Adrenal gland (tissue), 5 donors: ENCODE results near the gene NTHL1.

Experiments used
- POLR2A ChIP-seq, 2 donors: fragments of 450-650 bp; IDR thresholded peaks; one replicate each; pipeline ENCODE4 v1.6.1; 2017; ENCODE audit warnings: antibody characterized with exemption in 2 of 2, mild to moderate bottlenecking in 2 of 2, moderate library complexity in 1 of 2
- TF ChIP-seq, protein P1 (sequence below), 6 experiments: fragments of 450-650 bp in 4 of 6; fragments of 200-600 bp in 2 of 6; sonication (generic) in 1 of 6; IDR thresholded peaks; 1 replicate in 5 of 6; 2 replicates in 1 of 6; pipeline versions ENCODE4 v1.5.1 to v1.8.0; 2016 to 2021; ENCODE audit warnings: antibody characterized with exemption in 6 of 6, mild to moderate bottlenecking in 2 of 6, moderate library complexity in 1 of 6
- donor health status: DM: no; HTN: no; CAD: no.

DNA sequence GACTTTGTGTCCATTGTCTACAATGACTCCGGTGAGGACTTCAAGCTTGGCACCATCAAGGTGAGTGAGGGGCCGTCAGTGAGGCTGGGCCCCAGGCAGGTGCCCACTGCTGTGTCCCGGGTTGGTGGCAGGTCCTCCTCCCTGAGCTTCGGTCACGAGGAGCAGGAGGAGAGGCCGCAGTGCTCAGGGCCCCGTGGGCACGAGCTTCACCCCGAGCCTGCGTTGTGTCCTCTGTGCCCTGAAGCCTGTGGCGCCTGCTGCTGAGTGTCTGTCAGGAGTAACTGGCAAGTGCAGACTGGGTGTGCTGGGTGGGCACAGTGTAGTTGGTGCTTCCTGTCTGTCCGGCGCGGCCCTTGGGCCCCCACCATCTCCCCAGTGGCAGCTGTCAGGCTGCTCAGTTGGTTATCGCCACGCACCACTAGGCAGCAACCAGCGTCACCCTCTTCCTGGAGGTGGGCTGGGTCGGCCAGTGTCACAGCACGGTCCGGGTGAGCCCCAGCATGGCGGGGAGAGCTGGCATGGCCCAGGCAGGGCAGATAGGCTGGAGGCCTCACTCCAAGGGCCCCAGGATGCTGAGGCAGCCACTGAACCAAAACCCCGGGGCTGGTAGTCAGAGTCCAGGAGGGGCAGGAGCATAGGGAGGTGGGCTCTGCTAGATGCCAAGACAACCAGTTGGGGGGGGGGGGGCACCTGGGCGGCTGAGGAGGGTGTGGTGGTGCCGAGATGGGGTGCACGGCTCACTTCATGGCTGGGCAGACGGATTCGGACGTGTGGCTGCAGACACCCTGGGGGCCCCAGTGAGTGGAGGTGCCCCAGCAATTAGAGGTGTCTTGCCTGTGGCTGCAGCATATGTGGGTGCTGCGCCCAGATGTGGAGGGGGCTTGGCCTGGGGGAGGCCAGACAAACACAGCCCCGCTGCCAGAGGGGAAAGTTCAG, 39.4 kb upstream of the NTHL1 start:
- TF ChIP-seq, protein P1, sequence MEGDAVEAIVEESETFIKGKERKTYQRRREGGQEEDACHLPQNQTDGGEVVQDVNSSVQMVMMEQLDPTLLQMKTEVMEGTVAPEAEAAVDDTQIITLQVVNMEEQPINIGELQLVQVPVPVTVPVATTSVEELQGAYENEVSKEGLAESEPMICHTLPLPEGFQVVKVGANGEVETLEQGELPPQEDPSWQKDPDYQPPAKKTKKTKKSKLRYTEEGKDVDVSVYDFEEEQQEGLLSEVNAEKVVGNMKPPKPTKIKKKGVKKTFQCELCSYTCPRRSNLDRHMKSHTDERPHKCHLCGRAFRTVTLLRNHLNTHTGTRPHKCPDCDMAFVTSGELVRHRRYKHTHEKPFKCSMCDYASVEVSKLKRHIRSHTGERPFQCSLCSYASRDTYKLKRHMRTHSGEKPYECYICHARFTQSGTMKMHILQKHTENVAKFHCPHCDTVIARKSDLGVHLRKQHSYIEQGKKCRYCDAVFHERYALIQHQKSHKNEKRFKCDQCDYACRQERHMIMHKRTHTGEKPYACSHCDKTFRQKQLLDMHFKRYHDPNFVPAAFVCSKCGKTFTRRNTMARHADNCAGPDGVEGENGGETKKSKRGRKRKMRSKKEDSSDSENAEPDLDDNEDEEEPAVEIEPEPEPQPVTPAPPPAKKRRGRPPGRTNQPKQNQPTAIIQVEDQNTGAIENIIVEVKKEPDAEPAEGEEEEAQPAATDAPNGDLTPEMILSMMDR (IDR thresholded peaks at IDR 0.05), result no peak
- no peak for TF ChIP-seq POLR2A (IDR thresholded peaks at IDR 0.05)
